GM18517 (cell line): ENCODE measurements around the gene SPTAN1.
A peak's percentile ranks its signal among the peaks of the same experiment; 100 is the strongest.
"Not testable (repeated sequence)": the region's sequence is repeated elsewhere in the genome, so short reads cannot be mapped to it uniquely, and the experiment has no call there.

Experiments
- ATAC-seq: cut with Tn5 transposase; IDR thresholded peaks from one replicate; pipeline ENCODE4 v1.9.1; 2021; ENCODE audit warnings: mild to moderate bottlenecking, moderate library complexity; ENCODE audit not compliant: unreplicated experiment

The SPTAN1 gene

GRCh38 chr9:128656416-128657343 lies 104.3 kb downstream of the SPTAN1 start, which contains the start of gene DYNC2I2:
Gene DYNC2I2 (minus strand): TSS chr9:128656847. CDS start chr9:128656726, 121 bp downstream.
- peak; percentile 76 for ATAC-seq

- no peak for ATAC-seq
Measured at GRCh38 chr9:128657344-128657704, 104.9 kb downstream of the SPTAN1 start.

GRCh38 chr9:128657796-128658195 lies 105.4 kb downstream of the SPTAN1 start:
- no peak for ATAC-seq

DNA sequence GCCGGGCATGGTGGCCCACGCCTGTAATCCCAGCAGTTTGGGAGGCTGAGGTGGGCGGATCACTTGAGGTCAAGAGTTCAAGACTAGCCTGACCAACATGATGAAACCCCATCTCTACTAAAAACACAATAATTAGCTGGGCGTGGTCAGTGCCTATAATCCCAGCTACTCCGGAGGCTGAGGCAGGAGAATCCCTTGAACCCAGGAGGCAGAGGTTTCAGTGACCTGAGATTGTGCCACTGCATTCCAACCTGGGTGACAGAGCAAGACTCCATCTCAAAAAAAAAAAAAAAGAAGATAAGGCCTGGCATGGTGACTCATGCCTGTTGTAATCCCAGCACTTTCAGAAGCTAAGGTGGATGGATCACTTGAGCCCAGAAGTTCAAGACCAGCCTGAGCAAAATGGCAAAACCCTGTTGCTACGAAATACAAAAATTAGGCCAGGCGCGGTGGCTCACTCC lies 114.1 kb downstream of the SPTAN1 start:
- ATAC-seq: not testable (repeated sequence)

- no peak for ATAC-seq
Measured at GRCh38 chr9:128669786-128670185, 117.4 kb downstream of the SPTAN1 start.

- no peak for ATAC-seq
Measured at GRCh38 chr9:128675382-128675781, 123.0 kb downstream of the SPTAN1 start.

DNA sequence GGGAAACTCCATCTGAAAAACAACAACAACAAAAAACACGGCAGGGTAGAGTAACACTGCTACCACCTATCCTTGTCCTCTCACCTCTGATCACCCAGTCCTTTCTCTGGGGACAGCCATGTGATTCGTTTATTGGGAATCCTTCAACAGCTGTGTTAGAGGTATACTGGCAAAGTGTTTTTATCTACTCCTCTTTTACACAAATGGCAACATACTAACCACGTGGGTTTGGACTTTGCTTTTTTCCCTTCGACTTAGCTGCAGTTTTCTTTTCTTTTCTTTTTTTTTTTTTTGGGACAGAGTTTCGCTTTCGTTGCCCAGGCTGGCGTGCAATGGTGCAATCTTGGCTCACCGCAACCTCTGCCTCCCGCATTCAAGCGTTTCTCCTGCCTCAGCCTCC lies 125.4 kb downstream of the SPTAN1 start:
- no peak for ATAC-seq
